PC-9 (cell line): ENCODE measurements around the gene R3HDM2. TPM values are rescaled to one million over a fixed set of nuclear protein-coding genes. Genes with fewer than 3 reads are reported as not detected.

Experiments
- BruUV-seq: library from RNA; stranded (reverse); fragments of 400-500 nt; replicated peaks from 2 replicates; lab custom pipeline; 2021; lab: Mats Ljungman, UMichigan
- CTCF ChIA-PET: fragments of 300-600 bp; sonication (Branson Sonifier 250); formaldehyde crosslinking; loops from one replicate; lab custom pipeline; 2022; ENCODE audit warnings: antibody characterized with exemption; lab: Charles Lee
- POLR2A ChIA-PET: fragments of 300-600 bp; sonication (Branson Sonifier 250); formaldehyde crosslinking; loops from one replicate; lab custom pipeline; 2022; ENCODE audit warnings: antibody characterized with exemption; ENCODE audit not compliant: unreplicated experiment; lab: Charles Lee
- DNase-seq, 2 experiments: peaks; one replicate each; pipeline versions ENCODE4 v3.0.0 to v3.0.0-alpha.2; 2015 to 2022; ENCODE audit warnings: mixed read lengths in 1 of 2
- H2AFZ ChIP-seq: fragments of 200-600 bp; sonication (generic); 2 replicates; pipeline ENCODE4 v1.8.1; 2017; ENCODE audit warnings: antibody characterized with exemption
- H3F3A ChIP-seq: fragments of 200-600 bp; sonication (generic); 2 replicates; pipeline ENCODE4 v1.8.1; 2017; ENCODE audit warnings: antibody characterized with exemption, mild to moderate bottlenecking, low read depth; ENCODE audit not compliant: insufficient read depth
- H3K27ac ChIP-seq: fragments of 200-600 bp; sonication (generic); 2 replicates; pipeline ENCODE4 v1.6.1; 2016; ENCODE audit warnings: mixed run types
- H3K27me3 ChIP-seq: fragments of 200-600 bp; sonication (generic); 2 replicates; pipeline ENCODE4 v1.6.1; 2016; ENCODE audit warnings: low read depth, mixed run types; ENCODE audit not compliant: insufficient read depth
- H3K36me3 ChIP-seq: fragments of 200-600 bp; sonication (generic); 2 replicates; pipeline ENCODE4 v1.6.1; 2016; ENCODE audit warnings: low read depth, mixed run types
- H3K4me1 ChIP-seq: fragments of 200-600 bp; sonication (generic); replicated peaks from 2 replicates; pipeline ENCODE4 v1.6.1; 2016; ENCODE audit warnings: mixed run types; ENCODE audit not compliant: insufficient read depth
- H3K4me2 ChIP-seq: fragments of 200-600 bp; sonication (generic); 2 replicates; pipeline ENCODE4 v1.6.1; 2017; ENCODE audit warnings: mixed run types
- H3K4me3 ChIP-seq: fragments of 200-600 bp; sonication (generic); 2 replicates; pipeline ENCODE4 v1.6.1; 2016; ENCODE audit warnings: mixed run types
- H3K79me2 ChIP-seq: fragments of 200-600 bp; sonication (generic); 2 replicates; pipeline ENCODE4 v1.6.1; 2017; ENCODE audit warnings: low read depth, mixed run types
- H3K9me2 ChIP-seq: fragments of 200-600 bp; sonication (generic); 2 replicates; pipeline ENCODE4 v1.8.1; 2017; ENCODE audit warnings: mild to moderate bottlenecking; ENCODE audit not compliant: insufficient read depth
- H3K9me3 ChIP-seq: fragments of 200-600 bp; sonication (generic); 2 replicates; pipeline ENCODE4 v1.8.1; 2016; ENCODE audit warnings: low read depth; ENCODE audit not compliant: insufficient read depth
- H4K20me1 ChIP-seq: fragments of 200-600 bp; sonication (generic); 2 replicates; pipeline ENCODE4 v1.8.1; 2017; ENCODE audit not compliant: insufficient read depth
- CTCF ChIP-seq: fragments of 200-600 bp; sonication (generic); conservative IDR thresholded peaks from 2 replicates; pipeline ENCODE4 v1.6.1; 2017; ENCODE audit warnings: mixed run types, antibody characterized with exemption, mild to moderate bottlenecking, moderate library complexity
- EZH2 ChIP-seq: fragments of 200-600 bp; sonication (generic); IDR thresholded peaks from 2 replicates; pipeline ENCODE4 v1.8.0; 2017; ENCODE audit warnings: antibody characterized with exemption, low read depth
- intact Hi-C: fragments of 100-400 bp; cut with micrococcal nuclease; formaldehyde crosslinking; loops from one replicate; pipeline ENCODE4 v1.10.0; 2022; ENCODE audit not compliant: unreplicated experiment
- total RNA-seq: library from RNA; stranded (reverse); gene quantifications from 2 replicates; pipeline ENCODE4 v1.2.3, GENCODE V29; 2021

R3HDM2 gene
- total RNA-seq, 1 experiment from 2014 or later = 65.1 TPM

GRCh38 chr12:57459750-57460467 is 29.1 kb upstream of the R3HDM2 start, which contains the start of gene GLI1:
Gene GLI1 (plus strand): TSS chr12:57459785. CDS start chr12:57463692, 3,907 bp downstream.
- H3K9me2 ChIP-seq = no peaks in the 10 kb centered on the region
- H3K36me3 ChIP-seq = no peaks in the 10 kb centered on the region
- DNase-seq = no peak
- peaks cover 37% of the 10 kb centered on the region for H3K27me3 ChIP-seq
- no peaks in the 10 kb centered on the region for H3F3A ChIP-seq
- TF ChIP-seq EZH2 (no peak), CTCF (no peak)
- H3K4me3 ChIP-seq = peak within 1 kb of the TSS; percentile 73
- peak within 1 kb of the TSS; percentile 99 for H3K4me2 ChIP-seq
- peak within 1 kb of the TSS; percentile 89 for H2AFZ ChIP-seq
- intact Hi-C loops = loop anchor here (5.0 to 10.0 kb wide), 2 partner anchors 172 to 445 kb away; partner anchors contain the start of gene B4GALNT1
- no peaks in the 10 kb centered on the region for H4K20me1 ChIP-seq
- peak within 1 kb of the TSS; percentile 70 for H3K27ac ChIP-seq
- H3K9me3 ChIP-seq = no peaks in the 10 kb centered on the region
- H3K4me1 ChIP-seq = peaks cover 45% of the 10 kb centered on the region
- H3K79me2 ChIP-seq = no peaks in the 10 kb centered on the region
- ChIA-PET POLR2A (interaction anchor here (0.6 kb wide), 1 partner anchor 26 kb away, joined by 4 read pairs; no protein-coding TSS in a partner anchor), CTCF (interaction anchor here (1.2 kb wide), 1 partner anchor 280 kb away, joined by 3 read pairs; no protein-coding TSS in a partner anchor)
- BruUV-seq = no TSS peak

- Histone ChIP-seq H4K20me1 (no peaks in the 10 kb centered on the region), H3K4me1 (peaks cover 51% of the 10 kb centered on the region), H3K4me2 (peak overlapping the region; percentile 99), H3K9me2 (no peaks in the 10 kb centered on the region), H3K9me3 (no peaks in the 10 kb centered on the region), H3K36me3 (no peaks in the 10 kb centered on the region), H3K79me2 (no peaks in the 10 kb centered on the region), H3K27me3 (peaks cover 30% of the 10 kb centered on the region), H2AFZ (peak overlapping the region; percentile 89), H3K27ac (peak overlapping the region; percentile 70), H3F3A (no peaks in the 10 kb centered on the region), H3K4me3 (peak overlapping the region; percentile 73)
- ChIA-PET POLR2A (interaction anchor here (0.6 to 1.0 kb wide), 3 partner anchors 27 to 388 kb away, joined by 3 to 6 read pairs (median 4); partner anchors contain the start of gene CTDSP2), CTCF (interaction anchor here (0.6 to 1.2 kb wide), 4 partner anchors 217 to 280 kb away, joined by 3 to 4 read pairs (median 3); partner anchors contain the start of gene OS9)
- peak; percentile 79 to 90 for DNase-seq
- no TSS peak for BruUV-seq
- TF ChIP-seq CTCF (peak; percentile 94), EZH2 (no peak)
- intact Hi-C loops = loop anchor here (10.0 kb wide), 1 partner anchor 446 kb away; no protein-coding TSS in a partner anchor
Observed at GRCh38 chr12:57459055-57459749, 28.4 kb upstream of the R3HDM2 start.

- peak overlapping the region; percentile 99 for H3K4me2 ChIP-seq
- H4K20me1 ChIP-seq = no peaks in the 10 kb centered on the region
- peak overlapping the region; percentile 70 for H3K27ac ChIP-seq
- TF ChIP-seq CTCF (no peak), EZH2 (no peak)
- no peaks in the 10 kb centered on the region for H3K9me2 ChIP-seq
- intact Hi-C loops = loop anchor here (10.0 kb wide), 1 partner anchor 446 kb away; no protein-coding TSS in a partner anchor
- H3F3A ChIP-seq = no peaks in the 10 kb centered on the region
- peak overlapping the region; percentile 73; the same call in 1 of the 2 replicates for H3K4me3 ChIP-seq
- H3K79me2 ChIP-seq = no peaks in the 10 kb centered on the region
- BruUV-seq = TSS peak; percentile 94
- peaks cover 24% of the 10 kb centered on the region for H3K27me3 ChIP-seq
- H3K9me3 ChIP-seq = no peaks in the 10 kb centered on the region
- no peak for DNase-seq
- H3K36me3 ChIP-seq = no peaks in the 10 kb centered on the region
- H2AFZ ChIP-seq = peak overlapping the region; percentile 89; the same call in 1 of the 2 replicates
- POLR2A ChIA-PET = interaction anchor here (0.6 to 1.0 kb wide), 2 partner anchors 283 to 388 kb away, joined by 3 to 6 read pairs; partner anchors contain the start of gene CTDSP2
- peaks cover 51% of the 10 kb centered on the region for H3K4me1 ChIP-seq
- CTCF ChIA-PET = interaction anchor here (0.7 to 1.2 kb wide), 3 partner anchors 235 to 281 kb away, joined by 3 read pairs; partner anchors contain the start of gene OS9
Observed at GRCh38 chr12:57458665-57459054, 27.8 kb upstream of the R3HDM2 start.
